Activated T-helper 17 cell treated with anti-CD3 and anti-CD28 coated beads, Interleukin-2, amount 50 U/mL, for 72 hours (primary cell): ENCODE data around the gene PITX3. TPM values are rescaled to one million over a fixed set of nuclear protein-coding genes. Genes with fewer than 3 reads are reported as not detected.

ENCODE experiments used
- ATAC-seq: fragments of 150-1000 bp; cut with Tn5 transposase; replicated peaks from 2 replicates; pipeline ENCODE4 v1.10.0; 2021; ENCODE audit warnings: mild to moderate bottlenecking, moderate library complexity
- H3K27ac Mint-ChIP-seq: one replicate; pipeline ENCODE4 v1.8.0; 2022; ENCODE audit warnings: mixed read lengths
- H3K27me3 Mint-ChIP-seq: one replicate; pipeline ENCODE4 v1.8.0; 2022; ENCODE audit warnings: mixed read lengths
- H3K36me3 Mint-ChIP-seq: one replicate; pipeline ENCODE4 v1.8.0; 2022; ENCODE audit warnings: low read depth, mild to moderate bottlenecking, mixed read lengths
- H3K4me1 Mint-ChIP-seq: one replicate; pipeline ENCODE4 v1.8.0; 2022; ENCODE audit warnings: mixed read lengths
- H3K4me3 Mint-ChIP-seq: one replicate; pipeline ENCODE4 v1.8.0; 2022; ENCODE audit warnings: mild to moderate bottlenecking, mixed read lengths
- H3K9me3 Mint-ChIP-seq: one replicate; pipeline ENCODE4 v1.8.0; 2022; ENCODE audit warnings: mixed read lengths
- total RNA-seq, 2 donors: library from RNA; stranded (reverse); gene quantifications; one replicate each; pipeline ENCODE4 v1.2.3, GENCODE V29; 2022

Gene PITX3
- under 1 TPM in 1 of 2 donors, not detected in 1; 0.17 TPM for total RNA-seq

DNA sequence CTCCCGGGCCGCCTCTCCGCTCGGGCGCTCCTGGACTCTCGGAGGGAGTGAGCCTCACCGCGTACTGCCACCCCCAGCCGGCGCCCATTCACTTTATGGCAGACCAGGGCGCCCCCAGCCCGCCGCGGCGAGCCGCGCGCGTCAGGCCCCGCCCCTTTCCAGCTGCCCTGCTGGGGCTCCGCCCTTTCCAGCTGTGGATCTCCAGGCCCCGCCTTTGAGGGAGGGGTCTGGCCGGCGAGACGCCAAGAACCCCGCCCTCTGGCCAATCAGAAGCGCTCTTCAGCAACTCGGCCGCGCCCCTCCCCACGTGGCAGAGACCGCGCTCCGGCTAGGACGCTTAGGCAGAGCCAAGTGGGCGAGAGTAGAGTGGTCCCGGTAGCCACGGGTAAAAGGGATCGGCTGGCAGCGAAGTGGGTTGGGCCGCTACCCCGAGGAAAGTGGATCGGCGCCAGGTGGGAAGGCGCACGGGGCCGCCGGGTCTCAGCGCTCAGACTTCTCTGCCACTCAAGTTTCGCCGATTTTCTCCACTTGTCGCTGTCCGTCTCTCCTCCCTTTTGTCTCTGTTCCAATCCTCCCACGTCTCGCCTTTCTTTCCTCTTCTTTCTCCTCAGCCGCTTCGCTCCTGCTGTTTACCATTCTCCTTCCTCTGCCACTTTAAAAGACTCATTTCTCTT lies at the start of gene PITX3:
PITX3 (minus strand) TSS at position 69 of the 674 bp plus-strand sequence. CDS start 9,432 bp downstream, outside the sequence.
- H3K27me3 Mint-ChIP-seq: peaks cover 11% of the 10 kb centered on the region
- ATAC-seq: peak; percentile 62
- peaks cover 18% of the 10 kb centered on the region for H3K4me1 Mint-ChIP-seq
- H3K4me3 Mint-ChIP-seq: peak within 1 kb of the TSS; percentile 91
- H3K9me3 Mint-ChIP-seq: no peaks in the 10 kb centered on the region
- peaks cover 10% of the 10 kb centered on the region for H3K36me3 Mint-ChIP-seq
- peak within 1 kb of the TSS; percentile 46 for H3K27ac Mint-ChIP-seq

DNA sequence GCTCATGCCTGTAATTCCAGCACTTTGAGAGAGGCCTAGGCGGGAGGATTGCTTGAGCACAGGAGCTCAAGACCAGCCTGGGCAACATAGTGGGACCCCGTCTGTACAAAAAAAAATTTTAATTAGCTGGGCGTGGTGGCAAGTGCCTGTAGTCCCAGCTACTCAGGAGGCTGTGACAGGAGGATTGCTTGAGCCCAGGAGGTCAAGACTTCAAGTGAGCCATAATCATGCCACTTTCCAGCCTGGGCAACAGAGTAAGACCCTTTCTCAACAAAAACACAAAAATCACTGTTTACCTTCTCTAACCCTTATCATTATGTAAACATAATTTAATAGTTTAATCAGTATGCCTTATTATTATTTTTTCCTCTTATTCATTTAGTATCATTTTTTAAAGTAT lies 48.5 kb upstream of the PITX3 start:
- Mint-ChIP-seq H3K27me3 (no peaks in the 10 kb centered on the region), H3K27ac (no peak overlapping the region), H3K4me1 (peaks cover 26% of the 10 kb centered on the region), H3K36me3 (peaks cover 58% of the 10 kb centered on the region), H3K4me3 (no peak overlapping the region), H3K9me3 (no peaks in the 10 kb centered on the region)
- ATAC-seq: no peak

DNA sequence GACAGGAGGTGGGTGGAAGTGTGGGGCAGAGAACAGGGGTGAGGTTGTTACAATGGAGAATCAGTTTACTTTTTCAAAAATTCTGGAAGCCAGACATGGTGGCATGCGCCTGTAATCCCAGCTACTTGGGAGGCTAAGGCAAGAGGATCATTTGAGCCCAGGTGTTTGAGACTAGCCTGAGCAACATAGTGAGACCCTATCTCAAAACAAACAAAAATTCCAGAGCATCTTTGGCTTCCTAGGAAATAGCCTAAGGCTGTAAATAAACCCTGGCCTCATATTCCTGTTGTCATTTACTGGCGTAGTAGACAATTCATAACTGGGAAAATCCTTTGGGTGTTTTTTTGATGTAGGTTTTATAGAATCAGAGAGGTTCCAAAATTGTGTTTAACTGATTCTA lies 48.0 kb upstream of the PITX3 start:
- Mint-ChIP-seq H3K4me1 (peaks cover 28% of the 10 kb centered on the region), H3K36me3 (peaks cover 55% of the 10 kb centered on the region), H3K4me3 (no peak overlapping the region), H3K27ac (no peak overlapping the region), H3K27me3 (no peaks in the 10 kb centered on the region), H3K9me3 (no peaks in the 10 kb centered on the region)
- no peak for ATAC-seq

DNA sequence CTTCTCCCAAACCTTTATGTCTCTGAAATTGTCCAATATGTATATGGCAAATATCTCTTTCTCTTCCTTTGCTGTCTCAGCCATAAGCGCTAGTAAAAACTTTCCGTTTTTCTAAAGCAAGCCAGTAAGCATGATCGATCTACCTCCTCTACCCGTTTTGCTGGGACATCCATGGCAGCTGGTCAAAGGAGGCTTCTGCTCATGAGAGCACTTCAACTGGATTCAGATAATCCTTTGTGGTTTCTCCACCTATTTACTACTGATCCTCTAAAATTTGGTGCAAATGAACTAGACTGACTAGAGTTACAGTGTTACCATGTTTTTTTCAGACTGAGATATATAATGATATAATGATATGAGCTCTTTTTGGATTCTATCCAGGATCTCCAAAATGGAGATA lies 46.7 kb upstream of the PITX3 start:
- no peak for ATAC-seq
- H3K27ac Mint-ChIP-seq: peak overlapping the region; percentile 62
- H3K4me1 Mint-ChIP-seq: peaks cover 39% of the 10 kb centered on the region
- H3K9me3 Mint-ChIP-seq: no peaks in the 10 kb centered on the region
- H3K36me3 Mint-ChIP-seq: peaks cover 53% of the 10 kb centered on the region
- no peaks in the 10 kb centered on the region for H3K27me3 Mint-ChIP-seq
- H3K4me3 Mint-ChIP-seq: peak overlapping the region; percentile 9

GRCh38 chr10:102287538-102287937 lies 46.2 kb upstream of the PITX3 start:
- Mint-ChIP-seq H3K9me3 (no peaks in the 10 kb centered on the region), H3K36me3 (peaks cover 52% of the 10 kb centered on the region), H3K4me1 (peaks cover 43% of the 10 kb centered on the region), H3K27me3 (no peaks in the 10 kb centered on the region), H3K4me3 (peak overlapping the region; percentile 9), H3K27ac (peak overlapping the region; percentile 62)
- peak; percentile 78 for ATAC-seq

- peak overlapping the region; percentile 63 for H3K4me3 Mint-ChIP-seq
- peak overlapping the region; percentile 75 for H3K27ac Mint-ChIP-seq
- no peaks in the 10 kb centered on the region for H3K9me3 Mint-ChIP-seq
- H3K27me3 Mint-ChIP-seq: no peaks in the 10 kb centered on the region
- no peak for ATAC-seq
- peaks cover 45% of the 10 kb centered on the region for H3K36me3 Mint-ChIP-seq
- H3K4me1 Mint-ChIP-seq: peaks cover 42% of the 10 kb centered on the region
Measured at GRCh38 chr10:102286216-102286615, 44.9 kb upstream of the PITX3 start.

- Mint-ChIP-seq H3K36me3 (peaks cover 48% of the 10 kb centered on the region), H3K27ac (peak overlapping the region; percentile 75), H3K27me3 (no peaks in the 10 kb centered on the region), H3K4me3 (peak overlapping the region; percentile 63), H3K9me3 (no peaks in the 10 kb centered on the region), H3K4me1 (peaks cover 47% of the 10 kb centered on the region)
- peak; percentile 59 for ATAC-seq
Measured at GRCh38 chr10:102285133-102285532, 43.8 kb upstream of the PITX3 start.

- Mint-ChIP-seq H3K27ac (peak overlapping the region; percentile 75), H3K27me3 (no peaks in the 10 kb centered on the region), H3K36me3 (peaks cover 50% of the 10 kb centered on the region), H3K9me3 (no peaks in the 10 kb centered on the region), H3K4me3 (peak overlapping the region; percentile 63), H3K4me1 (peaks cover 53% of the 10 kb centered on the region)
- ATAC-seq: no peak
Measured at GRCh38 chr10:102284531-102284930, 43.2 kb upstream of the PITX3 start.

DNA sequence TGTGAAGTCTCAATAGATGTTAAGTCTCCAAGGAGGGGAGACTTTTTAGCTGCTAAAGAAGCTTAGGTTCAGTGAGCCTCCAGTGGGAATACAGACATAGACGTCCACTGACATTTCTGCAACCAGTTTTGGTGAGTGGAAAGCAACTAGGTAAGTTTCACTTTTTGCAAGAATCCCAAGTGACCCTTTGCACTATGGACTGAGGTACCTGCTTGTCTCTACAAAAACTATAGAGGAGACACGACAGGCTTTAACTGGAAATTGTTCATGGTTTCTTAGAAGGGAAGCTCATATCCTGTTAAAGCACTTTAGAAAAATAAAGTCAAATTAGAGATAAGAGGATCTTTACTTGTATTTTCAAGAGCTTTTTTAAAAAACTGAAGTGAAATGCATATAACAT lies 42.6 kb upstream of the PITX3 start:
- ATAC-seq: no peak
- Mint-ChIP-seq H3K9me3 (no peaks in the 10 kb centered on the region), H3K4me3 (peak overlapping the region; percentile 63), H3K27ac (peak overlapping the region; percentile 75), H3K27me3 (no peaks in the 10 kb centered on the region), H3K4me1 (peaks cover 55% of the 10 kb centered on the region), H3K36me3 (peaks cover 44% of the 10 kb centered on the region)

DNA sequence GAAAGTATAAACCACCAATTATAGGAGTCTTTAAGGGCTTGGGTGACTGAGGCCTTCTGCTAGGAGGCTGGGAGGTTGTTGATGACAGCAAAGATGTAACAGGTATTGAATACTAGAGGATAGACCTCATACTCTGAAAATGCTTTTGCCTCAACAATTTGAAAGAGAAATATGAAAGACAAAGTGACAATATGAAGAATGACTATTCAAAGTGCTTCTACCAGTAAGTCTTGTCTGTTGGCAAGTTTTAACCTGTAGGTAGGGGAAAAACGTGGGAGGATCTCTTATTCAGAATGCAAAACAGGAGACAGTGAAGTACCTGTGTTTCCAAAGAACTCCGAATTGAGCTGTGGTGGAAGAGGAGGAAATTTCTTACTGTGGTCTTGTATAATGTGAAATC lies 42.2 kb upstream of the PITX3 start:
- Mint-ChIP-seq H3K9me3 (no peaks in the 10 kb centered on the region), H3K27me3 (no peaks in the 10 kb centered on the region), H3K27ac (peak overlapping the region; percentile 75), H3K36me3 (peaks cover 45% of the 10 kb centered on the region), H3K4me1 (peaks cover 55% of the 10 kb centered on the region), H3K4me3 (peak overlapping the region; percentile 63)
- ATAC-seq: peak; percentile 60

DNA sequence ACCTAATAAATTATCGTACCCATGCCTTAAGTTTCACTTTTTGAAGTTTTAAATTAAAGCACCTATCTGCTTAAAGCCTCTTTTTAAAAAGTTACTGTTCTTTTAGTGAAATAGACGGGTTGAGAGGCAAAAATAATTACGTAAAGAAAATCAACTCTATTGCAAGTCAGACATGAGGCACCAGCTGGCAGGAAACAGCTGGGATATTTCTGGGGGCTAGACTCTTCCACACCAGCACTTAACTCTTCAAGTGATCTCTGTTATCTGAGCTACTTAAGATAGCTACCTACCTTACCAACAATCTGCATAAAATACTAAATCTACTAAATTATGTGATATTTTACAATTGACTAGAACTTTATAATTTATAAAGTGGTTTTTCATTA lies 39.8 kb upstream of the PITX3 start:
- no peaks in the 10 kb centered on the region for H3K9me3 Mint-ChIP-seq
- H3K27me3 Mint-ChIP-seq: no peaks in the 10 kb centered on the region
- peak overlapping the region; percentile 53 for H3K4me3 Mint-ChIP-seq
- peaks cover 36% of the 10 kb centered on the region for H3K36me3 Mint-ChIP-seq
- ATAC-seq: no peak
- peak overlapping the region; percentile 68 for H3K27ac Mint-ChIP-seq
- H3K4me1 Mint-ChIP-seq: peaks cover 43% of the 10 kb centered on the region

DNA sequence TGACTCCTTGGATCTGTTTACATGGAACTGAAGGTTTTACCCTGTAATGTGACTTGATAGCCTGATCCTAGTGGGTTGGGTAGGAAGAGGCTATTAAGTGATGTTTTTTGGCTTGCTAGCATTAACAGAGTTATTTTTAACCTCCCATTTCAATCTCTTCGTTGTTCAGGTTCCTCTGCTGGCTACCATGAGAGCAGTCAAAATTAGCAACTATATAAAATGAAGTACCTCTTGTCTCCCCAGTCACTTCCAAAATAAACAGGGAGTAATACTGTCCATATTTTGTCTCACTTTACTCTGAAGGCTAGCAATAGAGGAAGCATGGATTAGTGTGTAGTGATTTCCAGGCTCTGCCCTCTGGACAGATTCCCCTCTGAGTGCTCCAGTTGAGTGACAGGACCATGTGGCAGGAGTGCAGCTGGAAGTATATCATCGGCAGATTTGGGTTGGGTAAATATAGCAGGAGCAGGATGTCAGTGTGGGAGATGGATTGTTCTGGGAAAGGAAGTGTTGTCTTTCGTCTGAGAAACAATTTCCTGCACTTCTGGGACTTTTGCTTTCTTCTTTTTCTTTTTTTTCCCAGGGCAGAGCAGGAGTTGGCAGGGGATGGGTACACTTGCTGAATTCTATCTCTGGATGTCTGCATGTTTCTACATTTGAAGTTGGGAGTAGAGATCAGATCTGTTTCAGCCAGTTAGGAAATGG lies 39.2 kb upstream of the PITX3 start:
- ATAC-seq: no peak
- no peaks in the 10 kb centered on the region for H3K9me3 Mint-ChIP-seq

GRCh38 chr10:102279104-102279503 lies 37.8 kb upstream of the PITX3 start:
- no peak overlapping the region for H3K27ac Mint-ChIP-seq
- ATAC-seq: no peak
- H3K27me3 Mint-ChIP-seq: no peaks in the 10 kb centered on the region
- H3K9me3 Mint-ChIP-seq: no peaks in the 10 kb centered on the region
- H3K4me3 Mint-ChIP-seq: no peak overlapping the region
- H3K36me3 Mint-ChIP-seq: peaks cover 28% of the 10 kb centered on the region
- peaks cover 31% of the 10 kb centered on the region for H3K4me1 Mint-ChIP-seq

More for the DNA sequence above, 39.2 kb upstream of the PITX3 start:
- H3K4me1 Mint-ChIP-seq: peaks cover 43% of the 10 kb centered on the region
- H3K4me3 Mint-ChIP-seq: peak overlapping the region; percentile 53
- H3K36me3 Mint-ChIP-seq: peaks cover 30% of the 10 kb centered on the region
- H3K27me3 Mint-ChIP-seq: no peaks in the 10 kb centered on the region
- peak overlapping the region; percentile 68 for H3K27ac Mint-ChIP-seq

DNA sequence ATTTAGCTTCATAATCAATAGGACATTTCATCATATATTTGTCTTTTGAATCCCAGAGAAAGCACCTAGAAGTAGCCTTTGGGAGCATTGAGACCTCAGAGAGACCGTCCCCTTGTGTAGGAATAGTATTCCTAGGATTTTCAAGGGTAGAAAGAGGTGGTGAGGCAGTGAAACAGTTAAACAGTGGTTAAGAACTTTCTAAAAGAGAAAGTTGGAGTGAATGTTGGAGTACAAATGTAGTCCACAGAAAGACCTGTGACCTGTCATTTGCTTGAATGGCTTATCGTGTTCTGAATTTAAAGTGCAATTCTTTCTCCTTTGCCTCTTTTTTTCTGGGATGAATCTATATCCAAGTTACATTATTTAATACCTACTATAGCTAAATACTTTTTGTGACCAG lies 34.0 kb upstream of the PITX3 start:
- no peak for ATAC-seq
- H3K9me3 Mint-ChIP-seq: no peaks in the 10 kb centered on the region
- no peaks in the 10 kb centered on the region for H3K27me3 Mint-ChIP-seq
- no peak overlapping the region for H3K4me3 Mint-ChIP-seq
- H3K36me3 Mint-ChIP-seq: peaks cover 28% of the 10 kb centered on the region
- no peak overlapping the region for H3K27ac Mint-ChIP-seq
- peaks cover 17% of the 10 kb centered on the region for H3K4me1 Mint-ChIP-seq

DNA sequence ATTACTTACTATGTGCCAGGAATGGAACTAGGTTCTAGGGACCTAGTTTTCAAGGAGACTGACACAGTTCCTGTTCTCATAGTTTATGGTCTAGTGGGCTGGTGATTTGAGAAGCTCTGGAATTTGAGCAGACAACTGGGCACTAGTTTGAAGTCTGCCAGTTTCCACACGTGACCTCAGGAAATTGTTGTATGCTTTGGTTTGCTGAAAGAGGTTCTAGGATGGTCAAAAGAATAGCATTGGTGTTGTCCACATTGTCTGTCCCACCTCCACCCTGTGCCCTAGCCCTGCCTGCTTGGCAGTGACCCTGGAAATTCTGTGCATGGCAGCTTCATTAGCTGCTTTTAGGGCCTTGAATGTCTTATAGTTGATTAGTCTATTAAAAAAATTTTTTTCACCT lies 32.8 kb upstream of the PITX3 start:
- Mint-ChIP-seq H3K4me3 (no peak overlapping the region), H3K4me1 (peaks cover 12% of the 10 kb centered on the region), H3K27ac (no peak overlapping the region), H3K27me3 (no peaks in the 10 kb centered on the region), H3K36me3 (peaks cover 27% of the 10 kb centered on the region), H3K9me3 (no peaks in the 10 kb centered on the region)
- ATAC-seq: no peak
